ENCODE measurements around the gene TEX22. TPM values are rescaled to one million over a fixed set of nuclear protein-coding genes. Genes with fewer than 3 reads are reported as not detected.

The TEX22 gene
- total RNA-seq, 1 donor from 2014 or later, result 0.46 TPM

DNA sequence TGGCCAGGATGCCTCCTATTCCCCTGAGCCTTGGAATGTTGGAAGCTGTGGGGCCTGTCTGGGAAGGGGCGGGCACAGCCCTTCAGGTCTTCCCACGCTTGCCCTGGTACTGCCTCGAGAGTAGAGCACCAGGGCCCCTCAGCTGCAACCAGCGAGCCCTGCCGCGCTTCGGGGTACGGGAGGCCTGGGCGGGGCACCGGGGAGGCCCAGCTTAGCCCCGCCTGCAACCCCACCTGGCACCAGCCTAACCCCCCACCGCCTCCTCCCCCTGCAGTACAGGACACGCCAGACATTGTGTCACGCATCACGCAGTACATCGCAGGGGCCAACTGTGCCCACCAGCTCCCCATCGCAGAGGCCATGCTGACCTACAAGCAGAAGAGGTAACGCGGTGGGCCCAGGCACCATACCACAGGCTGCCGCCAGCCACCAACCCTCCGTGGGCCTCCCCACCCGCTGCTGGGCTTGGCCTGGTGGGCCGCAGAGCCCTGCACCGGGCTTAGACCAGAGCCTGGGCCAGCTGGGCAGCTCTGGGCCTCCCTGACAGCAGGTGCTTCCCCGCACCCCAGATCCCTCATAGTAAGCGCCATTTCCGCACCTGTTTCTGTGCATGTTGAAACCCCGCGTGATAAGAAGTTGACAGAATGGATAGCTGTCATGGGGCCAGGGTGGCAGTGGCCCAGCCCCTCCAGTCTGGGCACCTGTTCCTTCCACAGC is 13.6 kb upstream of the TEX22 start:
- no peak for DNase-seq (ENCODE audit: low read depth)
- TF ChIP-seq CTCF (IDR thresholded peaks at IDR 0.05; ENCODE audit: insufficient read depth, low read length, poor library complexity, severe bottlenecking), result no peak
- Histone ChIP-seq H3K36me3 (ENCODE audit: control insufficient read depth, insufficient read depth, low read length) (no peaks in the 10 kb centered on the region), H3K27me3 (ENCODE audit: control insufficient read depth, insufficient read depth, low read length) (no peaks in the 10 kb centered on the region), H3K4me3 (ENCODE audit: low read depth, low read length) (no peak overlapping the region)

DNA sequence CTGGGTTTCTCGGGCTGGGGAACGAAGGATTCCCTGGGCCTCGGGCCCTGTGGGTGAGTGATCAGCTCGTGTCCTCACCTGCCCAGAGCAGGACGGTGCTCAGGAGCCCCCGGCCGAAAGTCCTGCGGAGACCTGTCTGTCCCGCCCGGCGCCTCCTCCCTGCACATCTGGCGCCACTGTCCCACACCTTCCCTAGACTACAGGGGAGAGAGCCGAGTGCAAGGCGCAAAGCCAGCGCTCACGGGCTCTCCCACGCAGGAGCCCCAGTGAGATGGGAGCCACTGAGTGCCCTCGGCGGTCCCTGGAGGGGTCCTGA is 13.1 kb upstream of the TEX22 start:
- Histone ChIP-seq H3K36me3 (ENCODE audit: control insufficient read depth, insufficient read depth, low read length) (no peaks in the 10 kb centered on the region), H3K27me3 (ENCODE audit: control insufficient read depth, insufficient read depth, low read length) (no peaks in the 10 kb centered on the region), H3K4me3 (ENCODE audit: low read depth, low read length) (no peak overlapping the region)
- TF ChIP-seq CTCF (IDR thresholded peaks at IDR 0.05; ENCODE audit: insufficient read depth, low read length, poor library complexity, severe bottlenecking), result no peak
- no peak for DNase-seq (ENCODE audit: low read depth)

GRCh38 chr14:105385698-105386365 is 12.5 kb upstream of the TEX22 start:
- no peak for DNase-seq (ENCODE audit: low read depth)
- no peak for TF ChIP-seq CTCF (IDR thresholded peaks at IDR 0.05; ENCODE audit: insufficient read depth, low read length, poor library complexity, severe bottlenecking)
- no peaks in the 10 kb centered on the region for H3K27me3 ChIP-seq (ENCODE audit: control insufficient read depth, insufficient read depth, low read length)
- no peak overlapping the region for H3K4me3 ChIP-seq (ENCODE audit: low read depth, low read length)
- H3K36me3 ChIP-seq (ENCODE audit: control insufficient read depth, insufficient read depth, low read length), result no peaks in the 10 kb centered on the region

GRCh38 chr14:105386581-105387529 is 11.5 kb upstream of the TEX22 start:
- TF ChIP-seq CTCF (IDR thresholded peaks at IDR 0.05; ENCODE audit: insufficient read depth, low read length, poor library complexity, severe bottlenecking), result no peak
- DNase-seq (ENCODE audit: low read depth), result no peak
- no peaks in the 10 kb centered on the region for H3K27me3 ChIP-seq (ENCODE audit: control insufficient read depth, insufficient read depth, low read length)
- H3K4me3 ChIP-seq (ENCODE audit: low read depth, low read length), result no peak overlapping the region
- H3K36me3 ChIP-seq (ENCODE audit: control insufficient read depth, insufficient read depth, low read length), result no peaks in the 10 kb centered on the region

- DNase-seq (ENCODE audit: low read depth), result no peak
- no peak for TF ChIP-seq CTCF (IDR thresholded peaks at IDR 0.05; ENCODE audit: insufficient read depth, low read length, poor library complexity, severe bottlenecking)
- no peaks in the 10 kb centered on the region for H3K36me3 ChIP-seq (ENCODE audit: control insufficient read depth, insufficient read depth, low read length)
- no peaks in the 10 kb centered on the region for H3K27me3 ChIP-seq (ENCODE audit: control insufficient read depth, insufficient read depth, low read length)
- no peak overlapping the region for H3K4me3 ChIP-seq (ENCODE audit: low read depth, low read length)
These were observed 10.8 kb upstream of the TEX22 start for GRCh38 chr14:105387530-105387922.

Measured in kidney epithelial cell (primary cell).